ENCODE measurements around the gene PELO.

The PELO gene

DNA sequence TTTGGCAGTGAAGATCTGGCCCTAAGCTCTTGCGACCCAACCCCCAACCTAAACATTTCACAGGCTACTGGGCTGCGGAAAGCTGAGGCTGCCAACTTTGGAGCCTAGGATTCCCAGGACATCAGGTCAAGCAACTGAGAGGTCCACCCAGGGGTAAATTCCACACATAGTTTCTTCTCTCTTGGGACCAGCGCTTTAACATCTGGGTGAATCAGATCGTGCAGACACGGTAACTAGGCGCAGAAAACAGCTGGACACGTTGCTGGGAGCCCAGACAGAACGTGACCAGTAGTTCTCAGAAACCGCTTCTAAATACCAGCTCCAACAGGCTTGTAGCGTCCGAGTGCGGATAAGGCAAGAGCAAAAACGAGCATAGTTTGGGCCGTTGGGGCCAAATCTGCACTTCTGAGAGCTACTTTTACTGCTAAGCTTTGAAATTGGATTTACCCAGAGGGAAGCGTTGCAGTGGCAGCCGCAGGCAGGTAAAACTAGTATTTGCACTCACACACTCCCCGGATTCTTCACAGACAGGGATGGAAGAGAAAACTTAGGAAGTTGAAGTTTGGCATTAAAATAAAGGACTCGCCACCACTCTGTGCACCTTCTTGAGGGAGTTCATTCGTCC lies 11.8 kb downstream of the PELO start:
- Histone ChIP-seq H4K20me1 (ENCODE audit: low read depth, low read length) (peaks cover 21% of the 10 kb centered on the region), H3K27ac (ENCODE audit: low read depth, low read length) (peak overlapping the region; percentile 14; the same call in 1 of the 2 replicates), H2AFZ (ENCODE audit: low read depth, low read length, severe bottlenecking) (peak overlapping the region; percentile 91), H3K9me3 (ENCODE audit: insufficient read depth, low read length) (no peaks in the 10 kb centered on the region), H3K79me2 (ENCODE audit: insufficient read depth, low read length) (peaks cover 43% of the 10 kb centered on the region), H3K4me3 (ENCODE audit: insufficient read depth, low read length, poor library complexity, severe bottlenecking) (peak overlapping the region; percentile 66), H3K36me3 (ENCODE audit: low read length) (peaks cover 17% of the 10 kb centered on the region; the same call in 1 of the 2 replicates), H3K9me2 (replicated peaks; ENCODE audit: insufficient read depth, low read length) (no peaks in the 10 kb centered on the region), H3F3A (ENCODE audit: insufficient read depth) (no peaks in the 10 kb centered on the region; the same call in 1 of the 2 replicates), H3K27me3 (ENCODE audit: low read length) (no peaks in the 10 kb centered on the region), H3K9ac (ENCODE audit: low read length) (peak overlapping the region; percentile 87), H3K4me2 (ENCODE audit: low read depth, low read length, poor library complexity, severe bottlenecking) (peak overlapping the region; percentile 84)
- TF ChIP-seq CTCF (IDR thresholded peaks at IDR 0.05; ENCODE audit: insufficient read depth, low read length, poor library complexity, severe bottlenecking), result no peak
- no peak for TF ChIP-seq EZH2phosphoT487 (conservative IDR thresholded peaks at IDR 0.05; ENCODE audit: low read length)

DNA sequence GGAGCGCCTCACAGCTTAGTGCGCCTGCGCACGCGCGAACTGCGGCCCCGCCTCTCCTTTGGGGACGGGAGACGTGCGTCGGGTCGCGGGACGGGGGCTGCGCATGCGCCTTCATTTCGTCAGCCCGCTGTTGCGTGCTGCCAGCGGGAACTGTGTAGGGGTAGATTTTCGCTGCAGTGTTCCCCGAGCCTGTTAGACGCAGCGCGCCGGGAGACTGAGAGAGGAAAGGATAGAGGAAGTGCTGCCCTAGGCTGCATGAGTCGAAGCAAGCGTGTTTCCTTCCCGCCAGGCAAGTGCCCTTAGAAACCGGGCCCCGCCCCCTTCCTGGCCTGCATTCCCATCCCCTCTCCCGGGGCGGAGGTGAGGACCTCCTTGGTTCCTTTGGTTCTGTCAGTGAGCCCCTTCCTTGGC lies 12.3 kb downstream of the PELO start:
- Histone ChIP-seq H3K36me3 (ENCODE audit: low read length) (peaks cover 18% of the 10 kb centered on the region; the same call in 1 of the 2 replicates), H3K4me2 (ENCODE audit: low read depth, low read length, poor library complexity, severe bottlenecking) (peak overlapping the region; percentile 84), H3F3A (ENCODE audit: insufficient read depth) (no peaks in the 10 kb centered on the region; the same call in 1 of the 2 replicates), H3K27me3 (ENCODE audit: low read length) (no peaks in the 10 kb centered on the region), H3K27ac (ENCODE audit: low read depth, low read length) (peak overlapping the region; percentile 65), H2AFZ (ENCODE audit: low read depth, low read length, severe bottlenecking) (peak overlapping the region; percentile 91), H3K9ac (ENCODE audit: low read length) (peak overlapping the region; percentile 87), H4K20me1 (ENCODE audit: low read depth, low read length) (peaks cover 22% of the 10 kb centered on the region), H3K9me3 (ENCODE audit: insufficient read depth, low read length) (no peaks in the 10 kb centered on the region), H3K79me2 (ENCODE audit: insufficient read depth, low read length) (peaks cover 44% of the 10 kb centered on the region), H3K9me2 (replicated peaks; ENCODE audit: insufficient read depth, low read length) (no peaks in the 10 kb centered on the region), H3K4me3 (ENCODE audit: insufficient read depth, low read length, poor library complexity, severe bottlenecking) (peak overlapping the region; percentile 66)
- TF ChIP-seq EZH2phosphoT487 (conservative IDR thresholded peaks at IDR 0.05; ENCODE audit: low read length) (no peak), CTCF (IDR thresholded peaks at IDR 0.05; ENCODE audit: insufficient read depth, low read length, poor library complexity, severe bottlenecking) (no peak)

- no peaks in the 10 kb centered on the region for H3K9me3 ChIP-seq (ENCODE audit: insufficient read depth, low read length)
- peaks cover 18% of the 10 kb centered on the region; the same call in 1 of the 2 replicates for H3K36me3 ChIP-seq (ENCODE audit: low read length)
- H3K4me2 ChIP-seq (ENCODE audit: low read depth, low read length, poor library complexity, severe bottlenecking), result peak overlapping the region; percentile 84
- peak overlapping the region; percentile 65 for H3K27ac ChIP-seq (ENCODE audit: low read depth, low read length)
- H4K20me1 ChIP-seq (ENCODE audit: low read depth, low read length), result peaks cover 27% of the 10 kb centered on the region
- H3K9me2 ChIP-seq (replicated peaks; ENCODE audit: insufficient read depth, low read length), result no peaks in the 10 kb centered on the region
- H3K27me3 ChIP-seq (ENCODE audit: low read length), result no peaks in the 10 kb centered on the region
- H3K79me2 ChIP-seq (ENCODE audit: insufficient read depth, low read length), result peaks cover 44% of the 10 kb centered on the region
- H3K9ac ChIP-seq (ENCODE audit: low read length), result peak overlapping the region; percentile 87
- H3K4me3 ChIP-seq (ENCODE audit: insufficient read depth, low read length, poor library complexity, severe bottlenecking), result peak overlapping the region; percentile 66
- no peak for TF ChIP-seq CTCF (IDR thresholded peaks at IDR 0.05; ENCODE audit: insufficient read depth, low read length, poor library complexity, severe bottlenecking)
- no peak for TF ChIP-seq EZH2phosphoT487 (conservative IDR thresholded peaks at IDR 0.05; ENCODE audit: low read length)
- peak overlapping the region; percentile 91 for H2AFZ ChIP-seq (ENCODE audit: low read depth, low read length, severe bottlenecking)
- no peaks in the 10 kb centered on the region; the same call in 1 of the 2 replicates for H3F3A ChIP-seq (ENCODE audit: insufficient read depth)
These were observed 12.9 kb downstream of the PELO start for GRCh38 chr5:52800394-52801213.
